GM10248 (cell line): Measurements from ENCODE around the gene ARHGEF16.

Experiments
- CTCF ChIA-PET: fragments of 300-600 bp; sonication (Branson Sonifier 250); formaldehyde crosslinking; extraction: SDS; loops from one replicate; lab custom pipeline; 2021; ENCODE audit warnings: antibody characterized with exemption; lab: Yijun Ruan, JAX
- POLR2A ChIA-PET: fragments of 350-650 bp; sonication (Branson Sonifier 250); formaldehyde crosslinking; extraction: SDS; loops from one replicate; lab custom pipeline; 2020; ENCODE audit warnings: antibody characterized with exemption; lab: Yijun Ruan, JAX
- DNase-seq: peaks from one replicate; pipeline ENCODE4 v3.0.0; 2012; ENCODE audit errors: extremely low spot score
- CTCF ChIP-seq: IDR thresholded peaks from 2 replicates; pipeline ENCODE4 v1.5.1; 2012; ENCODE audit warnings: mild to moderate bottlenecking, low read depth; ENCODE audit errors: extremely low read depth, missing control alignments, control extremely low read depth

The ARHGEF16 gene

DNA sequence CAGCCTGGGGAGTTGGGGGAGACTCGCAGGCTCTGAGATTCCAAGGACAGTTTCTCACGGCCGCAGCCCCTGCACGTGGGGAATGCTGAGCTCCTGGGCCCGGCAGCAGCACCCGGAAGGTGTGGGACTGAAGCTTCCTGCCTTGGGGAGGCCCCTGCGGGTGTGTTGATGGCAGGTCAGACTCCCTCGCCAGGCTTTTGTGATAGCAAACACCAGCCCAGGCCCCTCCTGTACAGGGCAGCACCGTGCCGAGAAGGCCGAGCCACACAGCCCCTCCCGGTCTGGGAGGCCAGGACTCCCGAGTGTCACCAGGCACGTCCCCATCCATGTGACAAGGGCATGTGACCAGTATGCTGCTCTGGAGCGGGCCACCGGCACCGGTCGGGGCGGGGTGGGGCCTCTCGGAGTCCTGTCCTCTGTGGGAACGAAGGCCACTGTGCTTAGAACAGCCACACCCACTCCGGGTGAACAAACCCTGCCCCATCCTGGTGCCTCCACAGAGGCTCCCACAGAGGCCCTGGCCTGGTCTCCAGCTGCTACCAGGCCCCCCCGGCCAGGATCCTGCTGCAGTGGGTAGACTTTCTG lies 31.1 kb upstream of the ARHGEF16 start:
- no peak for DNase-seq
- ChIA-PET CTCF (interaction anchor here (1.2 to 1.4 kb wide), 2 partner anchors 30 to 1007 kb away, joined by 3 to 4 read pairs; no protein-coding TSS in a partner anchor), POLR2A (no interaction called here)
- TF ChIP-seq CTCF = no peak

GRCh38 chr1:3423896-3424611 lies 30.4 kb upstream of the ARHGEF16 start:
- no peak for TF ChIP-seq CTCF
- POLR2A ChIA-PET = no interaction called here
- no peak for DNase-seq
- CTCF ChIA-PET = interaction anchor here (0.8 to 1.4 kb wide), 5 partner anchors 29 to 1043 kb away, joined by 3 to 4 read pairs (median 4); no protein-coding TSS in a partner anchor

GRCh38 chr1:3425486-3426215 lies 28.8 kb upstream of the ARHGEF16 start:
- ChIA-PET CTCF (no interaction called here), POLR2A (no interaction called here)
- no peak for DNase-seq
- no peak for TF ChIP-seq CTCF

- TF ChIP-seq CTCF = no peak
- POLR2A ChIA-PET = no interaction called here
- DNase-seq = no peak
- CTCF ChIA-PET = interaction anchor here (1.6 kb wide), 1 partner anchor 57 kb away, joined by 4 read pairs; no protein-coding TSS in a partner anchor
Measured at GRCh38 chr1:3426956-3427535, 27.4 kb upstream of the ARHGEF16 start.

DNA sequence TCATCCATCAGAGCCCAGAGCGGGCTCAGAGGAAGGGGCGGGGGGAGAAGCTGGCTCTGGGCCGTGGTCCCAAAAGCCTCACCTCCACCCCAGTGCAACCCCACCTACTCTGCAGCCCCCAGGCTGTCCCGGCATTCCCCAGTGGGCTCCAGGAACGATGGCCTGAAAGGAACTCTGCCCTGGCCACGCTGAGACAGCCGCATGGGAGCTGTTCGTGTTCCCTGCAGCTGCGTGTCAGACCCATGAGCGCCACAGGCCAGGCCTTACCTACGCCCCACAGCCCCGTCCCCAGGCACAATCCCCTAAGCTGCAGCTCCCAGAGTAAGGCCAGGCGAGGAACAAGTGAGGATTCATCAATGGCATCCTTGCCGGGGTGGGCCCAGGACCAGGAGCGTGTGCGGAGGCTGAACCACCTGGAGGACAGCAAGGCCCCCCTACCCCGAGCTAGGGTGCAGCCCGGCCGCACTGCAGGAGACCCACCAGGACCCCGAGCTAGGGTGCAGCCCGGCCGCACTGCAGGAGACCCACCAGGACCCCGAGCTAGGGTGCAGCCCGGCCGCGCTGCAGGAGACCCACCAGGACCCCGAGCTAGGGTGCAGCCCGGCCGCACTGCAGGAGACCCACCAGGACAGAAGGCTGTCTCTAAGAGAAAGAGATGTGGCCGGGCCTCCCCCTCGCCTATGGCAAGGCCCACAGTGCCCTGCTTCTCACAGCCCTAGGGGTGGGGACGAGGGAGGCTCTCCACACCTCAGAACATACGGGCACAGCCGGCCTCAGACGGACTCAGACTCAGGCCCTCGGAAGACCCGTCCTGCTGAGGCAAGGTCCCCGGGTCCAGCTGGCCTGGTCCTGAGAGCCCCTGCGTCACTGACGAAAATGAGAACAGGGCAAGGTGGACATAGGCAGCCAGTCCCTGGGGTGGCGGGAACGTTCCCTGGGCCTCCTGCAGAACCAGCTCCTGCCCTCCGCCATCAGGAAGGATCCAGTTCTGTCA lies 26.5 kb upstream of the ARHGEF16 start:
- ChIA-PET POLR2A (no interaction called here), CTCF (interaction anchor here (1.6 kb wide), 1 partner anchor 56 kb away, joined by 4 read pairs; no protein-coding TSS in a partner anchor)
- TF ChIP-seq CTCF = no peak
- no peak for DNase-seq

DNA sequence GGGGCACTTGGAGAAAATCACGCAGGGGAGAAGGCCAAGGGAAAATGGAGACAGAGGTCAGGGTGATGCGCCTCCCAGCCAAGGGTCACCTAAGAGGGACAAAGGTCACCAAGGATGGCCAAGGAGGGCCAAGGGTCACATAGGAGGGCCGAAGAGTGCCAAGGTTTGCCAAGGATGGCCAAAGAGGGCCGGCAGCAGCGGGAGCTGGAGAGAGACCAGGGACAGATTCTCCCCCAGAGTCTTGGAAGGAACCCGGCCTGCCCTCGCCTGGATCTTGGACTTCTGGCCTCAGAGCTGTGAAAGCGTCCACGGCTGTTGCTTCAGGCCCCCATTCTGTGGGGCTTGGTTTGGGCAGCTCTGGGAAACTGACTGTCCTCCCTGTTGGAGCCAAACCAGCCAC lies 25.6 kb upstream of the ARHGEF16 start:
- TF ChIP-seq CTCF = no peak
- POLR2A ChIA-PET = no interaction called here
- CTCF ChIA-PET = no interaction called here
- no peak for DNase-seq
